Renal pelvis (tissue), 4 donors: ENCODE data around the gene ANKRD36. TPM values are rescaled to one million over a fixed set of nuclear protein-coding genes. Genes with fewer than 3 reads are reported as not detected.
"Not testable (repeated sequence)": the region's sequence is repeated elsewhere in the genome, so short reads cannot be mapped to it uniquely, and the experiment has no call there.

Source experiments
- DNase-seq: peaks from one replicate; pipeline ENCODE4 v3.0.0-alpha.2; 2013
- polyA plus RNA-seq, 3 donors: library from polyadenylated mRNA; unstranded; fragments of 120-200 nt; gene quantifications; one replicate each; pipeline ENCODE4 v1.2.1, GENCODE V29; 2013; ENCODE audit not compliant: insufficient read length in 3 of 3

The ANKRD36 gene
- polyA plus RNA-seq, 3 donors = 13.5 to 28.2 (median 23.6) TPM

- DNase-seq = not testable (repeated sequence)
Observed at GRCh38 chr2:97276232-97276798, 163.4 kb downstream of the ANKRD36 start.

GRCh38 chr2:97285187-97285586, 172.2 kb downstream of the ANKRD36 start:
- not testable (repeated sequence) for DNase-seq

GRCh38 chr2:97293687-97294086, 180.7 kb downstream of the ANKRD36 start:
- DNase-seq = not testable (repeated sequence)

Other genes starting within 250 kb of the ANKRD36 start
- 10 to 100 TPM; 41.0 to 51.2 (median 43.1) TPM for gene SEMA4C, start 243.1 kb upstream of the ANKRD36 start, polyA plus RNA-seq
- gene FAM178B, start 126.6 kb upstream of the ANKRD36 start, polyA plus RNA-seq = under 1 TPM; 0.38 to 0.73 (median 0.73) TPM
- gene FAHD2B, start 18.3 kb upstream of the ANKRD36 start, polyA plus RNA-seq = 10 to 100 TPM; 24.4 to 33.1 (median 30.4) TPM